Testis (tissue), 3 donors: ENCODE data around the gene BNIPL. TPM values are rescaled to one million over a fixed set of nuclear protein-coding genes. Genes with fewer than 3 reads are reported as not detected.

ENCODE experiments used
- DNase-seq: peaks from one replicate; pipeline ENCODE4 v3.0.0-alpha.2; 2019
- H3K27ac ChIP-seq, 2 donors: fragments of 200-600 bp; sonication (generic); one replicate each; pipeline ENCODE4 v1.5.1; 2019
- H3K27me3 ChIP-seq: fragments of 200-600 bp; sonication (generic); one replicate; pipeline ENCODE4 v1.5.1; 2019
- H3K36me3 ChIP-seq: fragments of 200-600 bp; sonication (generic); one replicate; pipeline ENCODE4 v1.5.1; 2017; ENCODE audit warnings: low read depth; ENCODE audit errors: missing control alignments
- H3K4me1 ChIP-seq: fragments of 200-600 bp; sonication (generic); one replicate; pipeline ENCODE4 v1.5.1; 2019
- H3K4me3 ChIP-seq, 2 donors: fragments of 200-600 bp; sonication (generic); one replicate each; pipeline ENCODE4 v1.5.1; 2017 to 2019
- H3K9me3 ChIP-seq: fragments of 200-600 bp; sonication (generic); one replicate; pipeline ENCODE4 v1.5.1; 2017
- POLR2A ChIP-seq: fragments of 450-650 bp; IDR thresholded peaks from one replicate; pipeline ENCODE4 v1.6.1; 2017; ENCODE audit warnings: antibody characterized with exemption, mild to moderate bottlenecking, moderate library complexity
- WGBS, 2 donors: methylation state at CpG; one replicate each; pipeline ENCODE4 v1.1.5; 2018; 5-methylcytosine and 5-hydroxymethylcytosine counted together
- intact Hi-C: fragments of 100-400 bp; cut with DNase I; formaldehyde crosslinking; loops from one replicate; pipeline ENCODE4 v1.15.1; 2023; ENCODE audit warnings: low total_unique reads
- polyA plus RNA-seq: library from polyadenylated mRNA; stranded (reverse); fragments of 350-450 nt; fragmentation: Illumina TruSeq; extraction: RNeasy Lipid Tissue Mini Kit (QIAGEN cat#74804); gene quantifications from one replicate; pipeline ENCODE4 v1.2.3, GENCODE V29; 2014; ENCODE audit warnings: low read depth, low replicate concordance; ENCODE audit not compliant: insufficient read depth
- total RNA-seq, 2 donors: library from RNA; depleted of rRNA; stranded (reverse); fragments of >200 nt; gene quantifications; one replicate each; pipeline ENCODE4 v1.2.3, GENCODE V29; 2016
- TF ChIP-seq, protein P1 (sequence below), 3 experiments: fragments of 450-650 bp in 2 of 3; fragments of 200-600 bp in 1 of 3; sonication (generic) in 1 of 3; IDR thresholded peaks; one replicate each; pipeline ENCODE4 v1.5.1; 2016 to 2019; ENCODE audit warnings: antibody characterized with exemption in 3 of 3, mild to moderate bottlenecking in 2 of 3, moderate library complexity in 1 of 3

Gene BNIPL
- total and polyA plus RNA-seq, 3 donors from 2014 or later, result 3.6 to 9.3 (median 5.0) TPM

DNA sequence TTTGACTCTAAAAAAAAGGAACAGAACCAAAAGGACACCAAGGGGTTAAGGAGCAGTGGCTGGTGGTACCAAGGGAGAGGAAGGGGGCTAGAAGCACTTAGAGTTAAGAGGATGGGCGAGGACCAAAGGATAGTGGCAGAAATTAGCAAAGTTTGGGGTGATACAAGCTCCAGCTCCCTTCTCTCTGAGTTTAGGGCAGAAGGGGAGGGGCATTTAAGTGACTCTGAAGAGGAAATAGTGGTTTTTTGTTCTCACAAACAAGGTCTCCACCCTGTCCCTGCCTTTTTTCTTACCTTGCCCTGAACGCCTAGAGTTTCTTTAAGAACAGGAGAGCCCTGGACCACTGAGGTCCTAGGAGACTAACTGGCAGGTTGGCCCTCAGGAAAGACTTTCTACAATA is 19.8 kb downstream of the BNIPL start:
- no peak for DNase-seq
- Histone ChIP-seq H3K4me1 (peaks cover 30% of the 10 kb centered on the region), H3K4me3 (no peak overlapping the region), H3K27ac (peak overlapping the region in 1 of 2 donors; percentile 5), H3K36me3 (no peaks in the 10 kb centered on the region), H3K27me3 (no peaks in the 10 kb centered on the region), H3K9me3 (no peaks in the 10 kb centered on the region)
- TF ChIP-seq, protein P1, sequence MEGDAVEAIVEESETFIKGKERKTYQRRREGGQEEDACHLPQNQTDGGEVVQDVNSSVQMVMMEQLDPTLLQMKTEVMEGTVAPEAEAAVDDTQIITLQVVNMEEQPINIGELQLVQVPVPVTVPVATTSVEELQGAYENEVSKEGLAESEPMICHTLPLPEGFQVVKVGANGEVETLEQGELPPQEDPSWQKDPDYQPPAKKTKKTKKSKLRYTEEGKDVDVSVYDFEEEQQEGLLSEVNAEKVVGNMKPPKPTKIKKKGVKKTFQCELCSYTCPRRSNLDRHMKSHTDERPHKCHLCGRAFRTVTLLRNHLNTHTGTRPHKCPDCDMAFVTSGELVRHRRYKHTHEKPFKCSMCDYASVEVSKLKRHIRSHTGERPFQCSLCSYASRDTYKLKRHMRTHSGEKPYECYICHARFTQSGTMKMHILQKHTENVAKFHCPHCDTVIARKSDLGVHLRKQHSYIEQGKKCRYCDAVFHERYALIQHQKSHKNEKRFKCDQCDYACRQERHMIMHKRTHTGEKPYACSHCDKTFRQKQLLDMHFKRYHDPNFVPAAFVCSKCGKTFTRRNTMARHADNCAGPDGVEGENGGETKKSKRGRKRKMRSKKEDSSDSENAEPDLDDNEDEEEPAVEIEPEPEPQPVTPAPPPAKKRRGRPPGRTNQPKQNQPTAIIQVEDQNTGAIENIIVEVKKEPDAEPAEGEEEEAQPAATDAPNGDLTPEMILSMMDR (IDR thresholded peaks at IDR 0.05), result no peak
- TF ChIP-seq POLR2A, result no peak
- WGBS, 2 donors, result 43 to 52% methylated on average over 2 of the region's 2 CpGs
- intact Hi-C loops, result no loop called here

DNA sequence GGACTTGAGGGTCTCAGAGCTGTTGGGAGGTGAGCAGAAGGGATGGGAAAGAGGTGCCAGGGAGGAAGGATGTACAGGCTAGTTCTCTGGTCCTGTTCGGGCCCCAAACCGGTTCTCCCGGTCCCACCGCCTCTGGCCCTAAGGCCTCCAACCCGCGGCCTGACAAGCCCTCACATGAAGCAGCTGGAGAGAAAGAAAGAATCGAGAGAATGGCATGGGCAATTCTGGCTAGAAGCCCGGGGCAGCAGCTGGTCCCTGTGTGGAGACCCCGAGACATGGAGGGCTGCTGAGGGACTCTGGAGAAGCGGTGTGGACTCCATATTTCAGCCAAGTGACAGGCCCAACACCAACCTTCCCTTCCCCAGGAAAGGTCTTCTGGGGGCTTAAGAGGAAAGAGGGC is 22.3 kb downstream of the BNIPL start:
- intact Hi-C loops, result no loop called here
- DNase-seq, result peak; percentile 24
- peak overlapping the region; percentile 83 to 98 for H3K4me3 ChIP-seq
- peaks cover 30% of the 10 kb centered on the region for H3K4me1 ChIP-seq
- no peaks in the 10 kb centered on the region for H3K27me3 ChIP-seq
- 0 to 4% methylated on average over 4 to 10 of the region's 10 CpGs for WGBS, 2 donors
- TF ChIP-seq, protein P1 (IDR thresholded peaks at IDR 0.05), result no peak
- no peak for TF ChIP-seq POLR2A
- H3K27ac ChIP-seq, result peak overlapping the region; percentile 92 to 94
- no peaks in the 10 kb centered on the region for H3K9me3 ChIP-seq
- H3K36me3 ChIP-seq, result no peaks in the 10 kb centered on the region

DNA sequence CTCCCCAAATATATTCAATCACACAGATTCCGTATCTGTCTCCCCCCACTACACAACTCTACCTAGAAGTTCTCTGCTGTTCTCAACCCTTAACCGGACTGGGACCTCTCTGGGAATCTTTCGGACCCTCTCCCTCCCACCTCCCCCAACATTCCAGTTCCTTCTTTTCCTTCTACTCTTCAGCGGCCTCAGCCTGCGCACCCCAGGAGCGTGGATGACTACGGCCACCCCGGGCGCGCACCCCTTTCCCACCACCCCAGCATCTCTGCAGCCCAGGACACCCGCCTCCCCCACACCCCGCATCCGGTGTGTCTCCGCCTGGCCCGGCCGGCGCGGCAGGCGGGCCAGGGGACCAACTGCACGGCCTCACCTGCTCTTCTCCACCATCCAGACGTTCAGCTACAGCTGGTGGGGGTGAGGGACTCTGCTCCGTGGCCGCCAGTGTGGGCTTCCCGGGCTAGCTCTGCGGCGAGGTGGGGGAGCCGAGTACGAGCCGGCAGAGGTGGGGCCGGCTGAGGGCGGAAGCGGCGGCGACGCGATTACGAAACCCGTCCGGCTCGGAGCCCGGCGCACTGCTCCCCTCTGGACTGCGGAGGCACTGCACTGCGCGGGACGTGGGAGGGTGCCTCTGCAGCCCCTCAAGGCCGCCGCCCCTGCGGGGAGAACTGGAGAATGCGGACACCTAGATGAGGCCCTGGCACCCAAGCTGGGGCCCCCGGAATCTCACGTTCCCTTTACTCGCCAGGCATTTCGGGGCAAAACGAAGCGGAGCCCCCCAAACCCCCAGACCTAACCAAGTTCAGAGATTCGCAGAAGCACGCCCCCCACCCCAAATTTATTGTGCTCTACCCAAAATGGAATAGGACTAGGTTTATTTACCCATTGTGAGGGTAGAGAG is 23.0 kb downstream of the BNIPL start, which contains the start of gene CDC42SE1:
Gene CDC42SE1, minus strand, starts transcription at position 514 of the 898 bp plus-strand sequence. CDS start 3,892 bp downstream, outside the sequence.
- intact Hi-C loops, result no loop called here
- WGBS, 2 donors, result 0% methylated on average over 28 to 57 of the region's 58 CpGs

DNA sequence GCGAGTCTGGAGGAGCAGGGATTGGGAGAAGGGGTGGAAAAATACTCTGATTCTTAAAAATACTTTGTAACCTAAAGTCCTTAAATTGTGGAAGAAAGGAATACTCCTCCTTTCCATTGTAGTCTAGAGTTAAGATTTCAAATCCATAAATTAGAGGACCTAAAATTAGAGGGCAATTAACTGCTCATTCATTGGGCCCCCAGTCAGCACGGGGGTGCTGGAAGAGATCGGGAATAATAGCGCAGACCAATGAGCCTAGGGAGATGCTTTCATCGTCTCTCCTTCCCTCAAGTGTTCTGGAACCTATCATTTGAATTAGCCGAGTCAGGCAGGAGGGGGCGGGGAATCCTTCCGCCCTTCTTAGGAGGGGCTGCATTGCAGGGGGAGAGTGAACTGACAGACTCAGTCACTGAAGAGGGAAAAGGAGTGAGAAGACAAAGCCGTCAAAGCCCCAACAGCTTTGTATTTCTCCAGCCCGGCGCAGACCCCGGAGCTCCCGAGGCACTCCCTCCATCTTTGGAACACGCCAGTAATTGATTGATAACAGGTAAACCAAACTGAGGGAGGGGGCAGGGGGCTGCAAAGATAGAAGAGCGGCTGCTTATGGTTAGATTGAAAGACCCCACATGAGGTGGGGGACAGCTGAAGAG is 23.7 kb downstream of the BNIPL start, which contains the start of gene MLLT11:
Gene MLLT11, plus strand, starts transcription at position 391 of the 650 bp plus-strand sequence. CDS start 6,828 bp downstream, outside the sequence.
- intact Hi-C loops, result no loop called here
- Histone ChIP-seq H3K9me3 (no peaks in the 10 kb centered on the region), H3K4me1 (peaks cover 30% of the 10 kb centered on the region), H3K4me3 (peak within 1 kb of the TSS; percentile 83 to 98), H3K27ac (peak within 1 kb of the TSS; percentile 92 to 94), H3K36me3 (no peaks in the 10 kb centered on the region), H3K27me3 (no peaks in the 10 kb centered on the region)
- 0 to 1% methylated on average over 15 of the region's 15 CpGs for WGBS, 2 donors
- no peak for TF ChIP-seq POLR2A
- TF ChIP-seq, protein P1 (IDR thresholded peaks at IDR 0.05), result no peak
- DNase-seq, result peak; percentile 61

More for the DNA sequence above, 23.0 kb downstream of the BNIPL start, which contains the start of gene CDC42SE1:
- peak within 1 kb of the TSS; percentile 83 to 98 for H3K4me3 ChIP-seq
- peak within 1 kb of the TSS; percentile 92 to 94 for H3K27ac ChIP-seq
- no peaks in the 10 kb centered on the region for H3K27me3 ChIP-seq
- H3K36me3 ChIP-seq, result no peaks in the 10 kb centered on the region
- TF ChIP-seq POLR2A, result no peak
- TF ChIP-seq, protein P1 (IDR thresholded peaks at IDR 0.05), result peak; percentile 78 to 82 (median 79)
- H3K4me1 ChIP-seq, result peaks cover 30% of the 10 kb centered on the region
- no peaks in the 10 kb centered on the region for H3K9me3 ChIP-seq
- peak; percentile 83 for DNase-seq
